K562 (cell line): ENCODE measurements around the gene SEMA5A. TPM values are rescaled to one million over a fixed set of nuclear protein-coding genes. Genes with fewer than 3 reads are reported as not detected.

Source experiments
- CCNT2 ChIP-seq: IDR thresholded peaks from 2 replicates; pipeline ENCODE4 v1.6.1; 2011; ENCODE audit warnings: borderline replicate concordance, low read depth, mild to moderate bottlenecking, moderate library complexity, mixed read lengths, low read length; ENCODE audit not compliant: insufficient read length; ENCODE audit errors: extremely low read depth
- CREBBP ChIP-seq: IDR thresholded peaks from one replicate; pipeline ENCODE4 v1.6.1; 2012; ENCODE audit warnings: low read depth, mild to moderate bottlenecking, control low read depth, inconsistent platforms, low read length
- DEAF1 ChIP-seq: fragments of 450-650 bp; formaldehyde crosslinking; IDR thresholded peaks from 2 replicates; pipeline ENCODE4 v1.4.0; 2020; ENCODE audit warnings: mild to moderate bottlenecking, moderate library complexity
- E2F3 ChIP-seq: fragments of 250-450 bp; sonication (Bioruptor Pico); IDR thresholded peaks from 2 replicates; pipeline ENCODE4 v1.4.0; 2020; ENCODE audit warnings: mild to moderate bottlenecking
- E2F6 ChIP-seq, 2 experiments: IDR thresholded peaks; 2 replicates each; pipeline ENCODE4 v1.6.1; 2011; ENCODE audit warnings: borderline replicate concordance in 1 of 2, control low read depth in 1 of 2, low read depth in 1 of 2, low read length in 1 of 2, mild to moderate bottlenecking in 1 of 2, mixed read lengths in 1 of 2, moderate library complexity in 1 of 2; ENCODE audit not compliant: insufficient read depth in 1 of 2, insufficient read length in 1 of 2, poor library complexity in 1 of 2, severe bottlenecking in 1 of 2; ENCODE audit errors: extremely low read depth in 1 of 2
- FOXA1 ChIP-seq: fragments of 450-650 bp; IDR thresholded peaks from 2 replicates; pipeline ENCODE4 v1.6.1; 2016; ENCODE audit warnings: mild to moderate bottlenecking, borderline replicate concordance
- FUS ChIP-seq: fragments of 200-400 bp; formaldehyde crosslinking; optimal IDR thresholded peaks from 2 replicates; pipeline ENCODE3; 2017; ENCODE audit warnings: low read depth, low read length
- KHSRP ChIP-seq: fragments of 450-650 bp; IDR thresholded peaks from 2 replicates; pipeline ENCODE4 v1.6.1; 2017
- NEUROD1 ChIP-seq: fragments of 150-350 bp; IDR thresholded peaks from 2 replicates; pipeline ENCODE4 v1.6.1; 2014; ENCODE audit warnings: borderline replicate concordance, low read length, low read depth; ENCODE audit not compliant: partially characterized antibody
- NRF1 ChIP-seq, 2 experiments: fragments of 450-650 bp; IDR thresholded peaks in 1 of 2; conservative IDR thresholded peaks in 1 of 2; 2 replicates each; pipeline ENCODE4 v1.6.1; 2014; ENCODE audit warnings: mild to moderate bottlenecking in 2 of 2
- PHB2 ChIP-seq: fragments of 450-650 bp; IDR thresholded peaks from 2 replicates; pipeline ENCODE4 v1.6.1; 2017; ENCODE audit warnings: low read depth
- SMARCA4 ChIP-seq: fragments of 450-650 bp; IDR thresholded peaks from 2 replicates; pipeline ENCODE4 v1.6.1; 2016
- SRSF7 ChIP-seq: fragments of 200-400 bp; formaldehyde crosslinking; optimal IDR thresholded peaks from 2 replicates; pipeline ENCODE3; 2017; ENCODE audit warnings: mild to moderate bottlenecking, low read depth, low read length
- TEAD1 ChIP-seq, 2 experiments: fragments of 450-650 bp in 1 of 2; sonication (generic) in 1 of 2; formaldehyde crosslinking; IDR thresholded peaks; 2 replicates each; pipeline versions ENCODE4 v1.4.0 to v1.8.0; 2020 to 2022; ENCODE audit warnings: mild to moderate bottlenecking in 2 of 2, missing genetic modification reagents in 1 of 2
- TSC22D4 ChIP-seq: fragments of 450-650 bp; IDR thresholded peaks from 2 replicates; pipeline ENCODE4 v1.6.1; 2016; ENCODE audit warnings: missing genetic modification characterization, missing biosample characterization, control low read depth
- YY1 ChIP-seq, 3 experiments: IDR thresholded peaks; 2 replicates each; pipeline ENCODE4 v1.6.1; 2011; ENCODE audit warnings: low read length in 2 of 3, mild to moderate bottlenecking in 2 of 3, moderate library complexity in 2 of 3, borderline replicate concordance in 1 of 3, control low read depth in 1 of 3, low read depth in 1 of 3; ENCODE audit not compliant: insufficient read depth in 3 of 3, insufficient replicate concordance in 2 of 3, control insufficient read depth in 1 of 3, insufficient read length in 1 of 3; ENCODE audit errors: extremely low read depth in 1 of 3
- ZBTB34 ChIP-seq: fragments of 250-450 bp; sonication (Bioruptor Pico); IDR thresholded peaks from 2 replicates; pipeline ENCODE4 v1.8.0; 2021; ENCODE audit warnings: mild to moderate bottlenecking, moderate library complexity
- ZNF165 ChIP-seq: fragments of 250-450 bp; sonication (Bioruptor Pico); IDR thresholded peaks from 2 replicates; pipeline ENCODE4 v1.4.0; 2020; ENCODE audit warnings: borderline replicate concordance
- ZNF76 ChIP-seq: fragments of 250-450 bp; sonication (Bioruptor Pico); IDR thresholded peaks from 2 replicates; pipeline ENCODE4 v1.4.0; 2020; ENCODE audit warnings: mild to moderate bottlenecking, moderate library complexity, borderline replicate concordance
- polyA plus RNA-seq, 8 experiments: library from polyadenylated mRNA; depleted of rRNA in 4 of 8; stranded (reverse) in 5 of 8; unstranded in 3 of 8; fragments of >200 nt; fragmentation: Nextera tagmentation in 2 of 8; fragmentation: Illumina TruSeq in 1 of 8; extraction: Ambion mirVana in 2 of 8; extraction: Trizol in 1 of 8; gene quantifications; 2 replicates each; pipeline versions ENCODE4 v1.2.1 to v1.2.3, GENCODE V29; 2011 to 2014; ENCODE audit warnings: inconsistent platforms in 1 of 8, missing spikeins in 1 of 8
- total RNA-seq, 7 experiments: library from RNA; depleted of rRNA in 6 of 7; stranded (reverse); fragments of >200 nt in 6 of 7; fragmentation: Illumina TruSeq in 2 of 7; extraction: Trizol in 2 of 7; gene quantifications; 2 replicates each; pipeline versions ENCODE4 v1.2.1 to v1.2.3, GENCODE V29; 2011 to 2021; ENCODE audit warnings: low replicate concordance in 1 of 7
- TF ChIP-seq, protein P1 (sequence below): fragments of 250-450 bp; sonication (Bioruptor Pico); IDR thresholded peaks from 2 replicates; pipeline ENCODE4 v1.9.0; 2021; ENCODE audit warnings: mild to moderate bottlenecking, inconsistent platforms

Gene SEMA5A
- total and polyA plus RNA-seq, 9 of the 15 experiments (the other 6 are each of a cell fraction or from before 2014, with no cell fraction given): 0.02 TPM; not detected in 8

GRCh38 chr5:9544502-9545135, 1.3 kb downstream of the SEMA5A start (continued):
- TF ChIP-seq YY1 (IDR thresholded peaks at IDR 0.05; ENCODE audit: borderline replicate concordance in 1 of 3, control insufficient read depth in 1 of 3, extremely low read depth in 1 of 3, insufficient read depth in 3 of 3, insufficient read length in 1 of 3, insufficient replicate concordance in 2 of 3, low read depth in 1 of 3, low read length in 2 of 3): peak in 1 of 3 experiments; percentile 18
- TF ChIP-seq ZNF165 (CRISPR knock-in tag): no peak
- no peak for TF ChIP-seq NEUROD1
- no peak for TF ChIP-seq ZBTB34 (CRISPR knock-in tag)
- no peak for TF ChIP-seq TEAD1 (CRISPR knock-in tag; IDR thresholded peaks at IDR 0.05)
- no peak for TF ChIP-seq DEAF1 (CRISPR knock-in tag)
- no peak for TF ChIP-seq E2F3 (CRISPR knock-in tag)
- TF ChIP-seq ZNF76 (CRISPR knock-in tag): no peak
- no peak for TF ChIP-seq SRSF7
- TF ChIP-seq TSC22D4 (tag): no peak
- TF ChIP-seq NRF1 (conservative IDR thresholded peaks at IDR 0.05 in 1 of 2, IDR thresholded peaks at IDR 0.05 in 1 of 2): peak in 1 of 2 experiments; percentile 39; a peak in 1 of 4 replicates
- TF ChIP-seq PHB2: no peak
- TF ChIP-seq FOXA1: no peak
- no peak for TF ChIP-seq KHSRP
- no peak for TF ChIP-seq SMARCA4
- TF ChIP-seq E2F6 (IDR thresholded peaks at IDR 0.05; ENCODE audit: borderline replicate concordance in 1 of 2, extremely low read depth in 1 of 2, insufficient read depth in 1 of 2, insufficient read length in 1 of 2, low read depth in 1 of 2, low read length in 1 of 2, poor library complexity in 1 of 2, severe bottlenecking in 1 of 2): peak in 1 of 2 experiments; percentile 19
- TF ChIP-seq FUS: no peak
- TF ChIP-seq CREBBP: no peak
- TF ChIP-seq, protein P1, sequence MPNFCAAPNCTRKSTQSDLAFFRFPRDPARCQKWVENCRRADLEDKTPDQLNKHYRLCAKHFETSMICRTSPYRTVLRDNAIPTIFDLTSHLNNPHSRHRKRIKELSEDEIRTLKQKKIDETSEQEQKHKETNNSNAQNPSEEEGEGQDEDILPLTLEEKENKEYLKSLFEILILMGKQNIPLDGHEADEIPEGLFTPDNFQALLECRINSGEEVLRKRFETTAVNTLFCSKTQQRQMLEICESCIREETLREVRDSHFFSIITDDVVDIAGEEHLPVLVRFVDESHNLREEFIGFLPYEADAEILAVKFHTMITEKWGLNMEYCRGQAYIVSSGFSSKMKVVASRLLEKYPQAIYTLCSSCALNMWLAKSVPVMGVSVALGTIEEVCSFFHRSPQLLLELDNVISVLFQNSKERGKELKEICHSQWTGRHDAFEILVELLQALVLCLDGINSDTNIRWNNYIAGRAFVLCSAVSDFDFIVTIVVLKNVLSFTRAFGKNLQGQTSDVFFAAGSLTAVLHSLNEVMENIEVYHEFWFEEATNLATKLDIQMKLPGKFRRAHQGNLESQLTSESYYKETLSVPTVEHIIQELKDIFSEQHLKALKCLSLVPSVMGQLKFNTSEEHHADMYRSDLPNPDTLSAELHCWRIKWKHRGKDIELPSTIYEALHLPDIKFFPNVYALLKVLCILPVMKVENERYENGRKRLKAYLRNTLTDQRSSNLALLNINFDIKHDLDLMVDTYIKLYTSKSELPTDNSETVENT: no peak
- peak; percentile 22 for TF ChIP-seq CCNT2
